Subcutaneous abdominal adipose tissue (tissue), 5 donors: Measurements from ENCODE around the gene LARP7.
"Not testable (repeated sequence)": the region's sequence is repeated elsewhere in the genome, so short reads cannot be mapped to it uniquely, and the experiment has no call there.

ENCODE experiments used
- H3K27ac ChIP-seq: one replicate; pipeline ENCODE4 v1.7.0; 2013; ENCODE audit warnings: low read depth, mild to moderate bottlenecking, inconsistent platforms, low read length, moderate library complexity
- H3K27me3 ChIP-seq, 5 donors: one replicate each; pipeline ENCODE4 v1.7.0; 2013; ENCODE audit warnings: low read length in 5 of 5, inconsistent platforms in 1 of 5; ENCODE audit not compliant: control insufficient read depth in 5 of 5, insufficient read depth in 4 of 5
- H3K36me3 ChIP-seq, 5 donors: one replicate each; pipeline ENCODE4 v1.7.0; 2013; ENCODE audit warnings: low read length in 5 of 5; ENCODE audit not compliant: control insufficient read depth in 5 of 5, insufficient read depth in 5 of 5
- H3K4me1 ChIP-seq, 5 donors: one replicate each; pipeline ENCODE4 v1.7.0; 2013; ENCODE audit warnings: low read length in 5 of 5, mild to moderate bottlenecking in 3 of 5, moderate library complexity in 1 of 5; ENCODE audit not compliant: control insufficient read depth in 5 of 5, insufficient read depth in 5 of 5
- H3K4me3 ChIP-seq, 5 donors: one replicate each; pipeline ENCODE4 v1.7.0; 2013; ENCODE audit warnings: low read length in 5 of 5, low read depth in 1 of 5
- H3K9ac ChIP-seq, 5 donors: one replicate each; pipeline ENCODE4 v1.7.0; 2013; ENCODE audit warnings: low read length in 5 of 5, mild to moderate bottlenecking in 4 of 5, moderate library complexity in 3 of 5
- H3K9me3 ChIP-seq, 5 donors: one replicate each; pipeline ENCODE4 v1.7.0; 2013; ENCODE audit warnings: low read length in 5 of 5; ENCODE audit not compliant: control insufficient read depth in 5 of 5
- donor health status: healthy.
- donor health status: healthy.
- donor health status: healthy.
- donor health status: healthy.
- donor health status: healthy.

The LARP7 gene

DNA sequence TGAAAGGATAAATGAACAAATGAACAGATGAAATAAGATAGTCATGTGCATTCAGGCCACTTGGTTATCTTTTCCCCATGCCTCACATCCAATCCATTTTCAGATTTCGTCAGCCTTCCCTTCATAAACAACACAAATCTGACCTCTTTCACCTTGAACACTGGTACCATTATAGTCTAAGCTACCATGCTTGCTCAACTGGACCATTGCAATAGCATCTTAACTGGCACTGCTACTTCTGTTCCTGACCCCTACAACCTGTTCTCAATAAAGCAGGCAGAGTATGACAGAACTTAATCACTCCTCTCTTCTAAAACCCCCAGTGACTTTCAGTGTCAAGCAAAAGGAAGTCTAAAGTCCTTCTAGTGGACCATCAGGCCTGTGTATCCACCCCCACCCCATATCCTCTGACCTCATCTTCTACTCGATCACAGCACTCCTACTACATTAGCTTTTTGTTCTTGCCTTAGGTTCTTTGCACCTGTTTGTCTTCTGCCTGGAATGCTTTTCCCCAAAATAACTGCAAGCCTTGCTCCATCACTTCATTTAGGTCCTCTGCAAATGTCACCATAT lies 40.7 kb downstream of the LARP7 start:
- Histone ChIP-seq H3K4me3 (no peak overlapping the region), H3K9ac (no peak overlapping the region)

DNA sequence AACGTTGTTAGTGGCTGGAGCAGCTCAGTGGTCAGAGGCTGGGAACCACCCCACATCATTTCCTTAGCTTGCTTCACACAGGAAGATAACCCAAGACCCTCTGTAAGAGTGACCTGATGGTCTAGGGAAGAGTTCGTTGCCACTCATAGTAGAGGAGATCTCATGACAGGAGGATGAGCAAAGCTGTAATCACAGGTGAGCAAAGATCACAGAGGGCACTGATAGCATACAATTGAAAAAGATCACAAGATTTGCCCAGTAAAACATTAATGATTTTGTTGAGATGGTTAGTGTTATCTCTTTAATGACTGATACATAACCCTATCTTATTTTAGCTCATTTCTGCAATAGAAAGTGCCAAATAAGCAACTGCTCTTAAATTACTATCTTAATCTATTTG lies 44.1 kb downstream of the LARP7 start:
- H3K4me3 ChIP-seq, result no peak overlapping the region
- no peaks in the 10 kb centered on the region for H3K36me3 ChIP-seq
- H3K4me1 ChIP-seq, result no peaks in the 10 kb centered on the region
- no peaks in the 10 kb centered on the region for H3K27me3 ChIP-seq
- no peak overlapping the region for H3K9ac ChIP-seq
- H3K9me3 ChIP-seq, result no peaks in the 10 kb centered on the region
- no peak overlapping the region for H3K27ac ChIP-seq

More for the DNA sequence above, 40.7 kb downstream of the LARP7 start:
- no peak overlapping the region for H3K27ac ChIP-seq
- H3K9me3 ChIP-seq, result no peaks in the 10 kb centered on the region
- H3K36me3 ChIP-seq, result no peaks in the 10 kb centered on the region
- no peaks in the 10 kb centered on the region for H3K27me3 ChIP-seq
- no peaks in the 10 kb centered on the region for H3K4me1 ChIP-seq

DNA sequence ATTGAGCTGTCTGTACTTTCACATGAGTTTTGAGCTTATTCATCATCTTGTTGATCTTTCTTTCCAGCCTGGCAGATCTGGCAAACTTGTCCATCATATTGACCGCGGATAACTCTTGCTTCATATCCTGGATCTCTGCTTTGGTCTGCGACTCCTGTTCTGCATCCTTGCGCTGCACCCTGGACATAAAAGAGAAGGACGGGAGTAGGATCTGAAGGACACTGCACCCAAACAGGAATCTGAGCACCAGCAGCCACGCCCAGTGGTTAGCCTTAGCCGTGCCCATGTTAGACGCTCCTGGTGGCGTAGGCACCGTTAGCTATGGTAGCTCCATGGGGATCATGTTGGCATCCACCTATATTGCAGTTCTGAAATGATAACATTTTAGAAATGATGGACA lies 56.6 kb downstream of the LARP7 start:
- no peaks in the 10 kb centered on the region for H3K36me3 ChIP-seq
- H3K27ac ChIP-seq, result no peak overlapping the region
- H3K9ac ChIP-seq, result no peak overlapping the region
- H3K4me1 ChIP-seq, result no peaks in the 10 kb centered on the region
- no peaks in the 10 kb centered on the region for H3K9me3 ChIP-seq
- no peak overlapping the region for H3K4me3 ChIP-seq
- H3K27me3 ChIP-seq, result no peaks in the 10 kb centered on the region

DNA sequence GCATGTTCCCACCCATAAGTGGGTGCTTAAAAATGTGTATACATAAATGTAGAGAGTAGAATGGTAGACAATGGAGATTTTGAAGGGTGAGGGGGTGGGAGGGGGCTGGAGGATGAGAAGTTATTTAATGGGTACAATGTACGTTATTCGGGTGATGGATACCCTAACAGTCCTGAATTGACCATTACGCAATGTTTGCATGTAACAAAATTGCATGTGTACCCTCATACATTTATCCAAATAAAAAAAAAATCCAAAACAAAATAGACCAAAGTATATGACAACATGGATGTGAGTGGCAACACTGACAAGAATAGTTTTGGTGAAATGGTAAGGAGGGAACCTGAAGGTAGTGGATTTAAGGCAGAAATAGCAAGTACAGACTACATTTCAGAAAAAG lies 63.7 kb downstream of the LARP7 start:
- H3K4me1 ChIP-seq, result peaks cover 0 to 9% (median 8%) of the 10 kb centered on the region in 5 donors
- no peaks in the 10 kb centered on the region for H3K9me3 ChIP-seq
- H3K27me3 ChIP-seq, result peaks cover 7 to 12% (median 9%) of the 10 kb centered on the region in 5 donors
- no peak overlapping the region for H3K9ac ChIP-seq
- no peak overlapping the region for H3K4me3 ChIP-seq
- H3K36me3 ChIP-seq, result no peaks in the 10 kb centered on the region
- H3K27ac ChIP-seq, result no peak overlapping the region

DNA sequence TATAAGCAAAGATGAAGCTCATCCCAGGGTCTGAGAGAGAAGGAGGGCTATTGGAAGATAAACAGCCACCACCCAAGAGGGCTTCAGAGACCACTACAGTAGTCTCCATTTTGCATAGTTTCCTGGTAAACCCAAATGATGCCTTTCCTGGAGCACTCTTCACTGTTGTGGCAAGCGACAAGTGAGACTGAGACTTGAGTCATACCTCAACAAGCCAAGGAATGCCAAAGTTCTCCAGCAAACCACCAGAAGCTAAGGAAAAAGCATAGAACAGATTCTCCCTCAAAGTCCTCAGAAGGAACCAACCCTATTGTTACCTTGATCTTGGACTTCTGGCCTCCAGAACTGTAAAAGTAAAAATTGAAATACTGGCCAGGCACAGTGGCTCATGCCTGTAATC lies 65.9 kb downstream of the LARP7 start:
- no peak overlapping the region for H3K4me3 ChIP-seq
- no peaks in the 10 kb centered on the region for H3K36me3 ChIP-seq
- H3K27me3 ChIP-seq, result peaks cover 8 to 16% (median 12%) of the 10 kb centered on the region in 5 donors
- H3K4me1 ChIP-seq, result peaks cover 3 to 17% (median 16%) of the 10 kb centered on the region in 5 donors
- H3K9me3 ChIP-seq, result no peaks in the 10 kb centered on the region
- H3K27ac ChIP-seq, result no peak overlapping the region
- H3K9ac ChIP-seq, result no peak overlapping the region

DNA sequence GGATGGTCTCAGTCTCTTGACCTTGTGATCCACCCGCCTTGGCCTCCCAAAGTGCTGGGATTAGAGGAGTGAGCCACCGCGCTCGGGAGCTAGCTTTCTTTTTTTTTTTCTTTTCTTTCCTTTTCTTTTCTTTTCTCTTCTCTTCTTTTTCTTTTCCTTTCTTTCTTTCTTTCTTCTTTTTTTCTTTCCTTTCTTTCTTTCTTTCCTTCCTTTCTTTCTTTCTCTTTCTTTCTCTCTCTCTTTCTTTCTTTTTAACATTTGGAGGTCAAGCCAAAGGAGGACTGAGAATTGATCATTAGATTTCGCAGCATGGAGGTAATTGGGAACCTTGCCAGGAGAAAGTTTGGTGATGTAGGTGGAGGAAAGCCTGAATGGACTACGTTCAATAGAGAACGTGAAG lies 67.4 kb downstream of the LARP7 start:
- Histone ChIP-seq H3K4me3 (no peak overlapping the region), H3K4me1 (peaks cover 3 to 17% (median 16%) of the 10 kb centered on the region in 5 donors), H3K9me3 (no peaks in the 10 kb centered on the region), H3K27ac (no peak overlapping the region), H3K9ac (no peak overlapping the region), H3K36me3 (no peaks in the 10 kb centered on the region), H3K27me3 (peaks cover 8 to 16% (median 12%) of the 10 kb centered on the region in 5 donors)

DNA sequence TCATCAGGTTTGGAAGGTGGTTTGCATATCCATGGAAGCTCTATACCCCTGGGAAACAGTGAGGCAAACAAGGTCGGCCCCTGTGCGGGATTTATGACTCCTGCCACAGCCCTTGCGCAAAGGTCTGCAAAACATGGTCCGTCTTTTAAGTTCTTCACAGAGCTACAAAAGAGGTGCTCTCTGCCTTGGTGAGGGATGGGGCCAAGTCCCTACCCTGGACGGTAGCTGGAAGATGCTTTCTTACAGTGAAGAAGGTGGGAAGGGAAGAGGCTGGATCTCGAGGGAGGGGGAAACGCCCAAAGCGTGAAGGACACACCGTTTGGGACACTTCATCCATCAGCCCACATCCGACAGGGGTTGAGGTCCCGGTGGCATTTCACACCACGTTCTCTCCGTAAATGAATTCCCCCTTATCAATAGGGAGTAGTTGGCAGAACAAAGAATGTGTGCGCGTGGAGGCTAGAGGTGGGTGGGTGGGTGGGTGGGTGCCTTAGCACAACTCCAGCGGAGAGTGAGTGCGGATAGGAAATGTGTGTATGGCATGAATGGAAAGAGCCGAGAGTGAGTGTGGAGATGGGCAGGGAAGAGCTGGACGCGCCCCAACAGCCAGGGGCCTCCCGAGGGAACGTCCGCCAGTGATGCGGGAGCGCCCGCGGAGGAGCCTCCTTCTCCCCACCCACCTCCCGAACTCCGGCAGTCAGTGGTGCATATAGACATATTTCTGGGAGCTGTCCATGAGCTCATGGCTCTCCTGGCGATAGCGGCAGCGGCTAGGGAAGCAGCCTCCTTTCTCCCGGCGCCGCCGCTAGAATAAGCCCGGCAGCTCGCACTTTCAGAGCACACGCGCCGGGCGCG lies 68.3 kb downstream of the LARP7 start:
- Histone ChIP-seq H3K9me3 (no peaks in the 10 kb centered on the region), H3K27me3 (peaks cover 8 to 16% (median 11%) of the 10 kb centered on the region in 5 donors), H3K9ac (peak overlapping the region in 1 of 5 donors; percentile 41), H3K4me3 (peak overlapping the region; percentile 51 to 69 (median 63)), H3K4me1 (peaks cover 3 to 17% (median 16%) of the 10 kb centered on the region in 5 donors), H3K36me3 (no peaks in the 10 kb centered on the region), H3K27ac (no peak overlapping the region)

DNA sequence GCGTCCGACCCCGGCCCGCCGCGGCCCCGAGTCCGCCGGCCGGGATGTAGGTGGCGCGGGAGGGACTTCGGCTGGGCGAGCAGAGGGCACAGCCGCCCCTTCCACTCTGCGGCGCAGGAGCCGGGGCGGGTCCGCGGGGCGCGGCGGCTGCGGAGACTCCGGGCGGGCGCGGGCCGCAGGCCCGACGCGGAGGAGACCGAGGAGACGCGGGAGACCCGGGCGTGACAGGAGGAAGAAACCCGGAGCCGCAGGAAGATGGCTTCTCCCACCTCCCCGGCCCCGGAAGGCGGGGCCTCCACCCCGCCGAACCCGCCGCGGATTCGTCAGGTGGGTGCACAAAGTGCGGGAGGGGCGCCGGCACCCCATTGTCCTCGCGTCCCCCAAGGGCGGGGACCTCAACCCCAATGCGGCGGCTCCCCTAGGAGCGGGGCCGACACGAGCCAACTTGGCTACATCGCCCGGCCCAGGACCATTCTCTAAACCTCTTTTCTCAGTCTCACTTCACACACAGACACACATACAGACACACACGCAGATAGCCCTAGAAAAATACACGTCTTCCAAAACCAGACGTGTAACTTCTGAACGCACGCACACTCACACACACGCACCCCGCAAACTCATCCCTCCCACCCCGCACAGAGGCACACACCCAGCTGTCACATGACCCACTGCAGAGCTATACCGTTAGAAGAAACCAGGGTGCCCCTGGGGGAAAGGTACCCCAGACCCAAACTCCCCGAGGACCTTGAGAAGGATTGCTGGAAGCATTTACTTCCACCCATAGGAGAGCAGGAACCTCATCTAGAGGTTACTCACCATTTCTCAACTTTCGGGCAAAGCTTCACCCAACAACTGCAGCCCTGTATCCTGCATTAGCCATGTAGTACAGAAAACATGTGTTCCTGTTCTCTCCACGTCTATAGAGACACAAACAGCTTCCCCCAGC lies 69.2 kb downstream of the LARP7 start:
- H3K27me3 ChIP-seq, result peaks cover 8 to 16% (median 11%) of the 10 kb centered on the region in 5 donors
- H3K9me3 ChIP-seq, H3K27ac ChIP-seq, H3K36me3 ChIP-seq: not testable (repeated sequence)
- H3K4me3 ChIP-seq, result peak overlapping the region; percentile 69 to 83 (median 76)
- H3K4me1 ChIP-seq, result peaks cover 3 to 17% (median 16%) of the 10 kb centered on the region in 5 donors
- H3K9ac ChIP-seq, result peak overlapping the region in 4 of 5 donors; percentile 30 to 66 (median 45)

DNA sequence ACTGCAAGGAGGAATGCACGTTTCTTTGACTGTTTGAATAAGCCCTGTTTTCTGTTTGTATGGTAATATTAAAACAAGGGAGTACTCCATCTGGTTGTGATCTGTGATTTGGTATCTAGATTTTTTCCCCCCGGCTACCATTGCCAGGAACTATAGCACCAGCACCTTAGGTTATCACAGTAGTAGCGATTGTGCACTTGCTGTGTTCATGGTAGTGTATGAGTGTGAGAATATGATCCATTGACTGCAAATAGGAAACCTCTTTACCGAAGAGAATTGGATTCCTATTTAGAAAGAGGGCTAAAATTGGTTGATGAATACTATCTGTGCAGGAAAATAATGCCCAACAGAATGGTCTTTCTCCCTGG lies 69.9 kb downstream of the LARP7 start:
- Histone ChIP-seq H3K27me3 (peaks cover 8 to 14% (median 11%) of the 10 kb centered on the region in 5 donors), H3K4me3 (peak overlapping the region in 4 of 5 donors; percentile 69 to 83 (median 76)), H3K27ac (no peak overlapping the region), H3K9me3 (no peaks in the 10 kb centered on the region), H3K4me1 (peaks cover 3 to 17% (median 16%) of the 10 kb centered on the region in 5 donors), H3K9ac (peak overlapping the region in 1 of 5 donors; percentile 48), H3K36me3 (no peaks in the 10 kb centered on the region)
